Activated T-cell treated with anti-CD3 and anti-CD28 coated beads for 4 hours (primary cell): ENCODE data around the gene CYP46A1.

Experiments
- DNase-seq: peaks from one replicate; pipeline ENCODE4 v3.0.0-alpha.2; 2020

CYP46A1 gene

DNA sequence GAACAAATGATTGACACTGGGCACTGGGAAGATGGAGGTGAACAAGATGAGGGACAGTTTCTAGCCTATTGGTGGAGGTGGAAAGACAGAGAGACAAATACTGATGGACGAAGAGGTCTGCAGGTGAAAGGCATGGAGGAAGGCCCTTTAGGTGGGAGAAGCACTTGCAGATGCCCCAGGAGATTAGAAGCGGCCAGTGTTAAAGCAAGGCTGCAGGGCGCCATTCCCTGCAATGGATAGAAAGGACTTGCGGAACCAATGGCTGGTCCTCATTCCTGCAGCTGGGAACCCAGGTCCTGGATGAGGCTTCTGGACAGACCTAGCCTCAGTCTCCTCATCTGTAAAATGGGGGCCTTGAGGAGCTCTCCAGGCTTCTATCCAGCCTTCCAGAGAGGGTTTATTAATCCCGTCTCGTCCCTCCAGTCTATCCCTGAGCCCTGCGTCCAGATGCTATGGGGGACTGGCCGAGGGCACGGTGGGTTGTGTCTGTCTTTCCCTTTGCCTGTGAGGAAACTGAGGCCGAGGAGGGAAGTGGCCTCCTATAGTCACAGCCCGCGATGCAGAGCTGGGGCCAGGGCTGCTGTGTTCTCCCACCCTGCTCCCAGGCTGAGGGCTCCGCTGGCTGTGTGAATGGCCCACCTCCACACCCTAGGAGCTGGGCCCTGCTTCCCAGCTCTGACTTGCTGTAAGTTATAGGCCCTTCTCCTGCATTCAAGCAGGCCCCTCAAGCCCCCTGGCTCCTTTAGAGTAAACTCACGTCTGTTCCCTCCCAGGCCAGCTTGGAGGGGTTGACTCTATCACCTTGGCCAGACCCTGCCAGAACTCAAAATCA, 33.0 kb downstream of the CYP46A1 start:
- DNase-seq = no peak

DNA sequence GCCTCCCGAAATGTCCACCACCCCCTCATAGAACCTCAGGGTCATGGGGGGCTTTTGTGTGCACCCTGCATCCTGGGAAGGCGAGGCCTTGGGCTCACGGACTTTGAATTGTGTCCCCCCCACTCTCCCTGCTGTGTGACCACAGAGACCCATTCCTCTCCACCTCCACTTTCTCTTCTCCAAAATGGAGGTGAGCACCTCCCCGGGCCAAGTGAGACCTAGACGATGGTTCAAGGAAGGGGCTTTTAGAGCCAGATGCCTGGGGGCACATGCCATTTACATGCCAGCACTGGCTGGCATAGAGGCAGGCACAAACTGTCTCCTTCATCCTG, 33.5 kb downstream of the CYP46A1 start:
- DNase-seq = no peak

DNA sequence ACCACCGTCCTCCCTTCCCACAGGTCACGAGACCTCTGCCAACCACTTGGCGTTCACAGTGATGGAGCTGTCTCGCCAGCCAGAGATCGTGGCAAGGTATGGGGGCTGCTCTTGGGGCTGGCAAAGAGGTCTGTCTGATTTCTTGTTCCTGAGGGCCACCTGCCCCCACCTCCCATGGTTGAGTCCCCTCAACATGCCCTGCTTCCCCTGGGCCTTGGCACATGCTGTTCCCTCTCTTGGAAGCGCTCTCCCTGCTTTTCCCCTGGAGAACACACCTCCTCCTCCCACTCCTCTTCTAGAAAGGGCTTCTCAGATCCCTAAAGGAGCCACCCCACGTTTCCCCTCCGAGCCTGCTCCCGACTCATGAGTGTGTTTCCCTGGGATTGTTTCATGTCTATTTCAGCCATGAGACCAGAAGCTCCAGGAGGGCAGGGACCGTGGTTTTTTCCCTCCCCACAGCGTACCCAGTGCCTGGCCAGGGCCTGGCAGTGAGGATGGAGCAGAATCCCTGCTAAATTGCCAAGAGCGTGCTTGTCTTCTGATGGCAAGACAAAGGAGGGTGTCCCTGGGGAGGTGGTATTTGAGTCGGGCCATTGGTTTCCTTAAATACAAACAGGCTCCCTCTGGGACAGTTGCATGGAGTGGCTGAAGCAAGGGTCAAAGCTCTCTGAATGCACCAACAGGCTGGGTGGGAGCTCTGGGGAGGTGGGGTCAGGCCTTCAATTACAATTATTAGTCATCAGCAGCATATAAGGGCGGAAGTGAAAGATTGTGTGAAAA, 34.1 kb downstream of the CYP46A1 start:
- DNase-seq = no peak

DNA sequence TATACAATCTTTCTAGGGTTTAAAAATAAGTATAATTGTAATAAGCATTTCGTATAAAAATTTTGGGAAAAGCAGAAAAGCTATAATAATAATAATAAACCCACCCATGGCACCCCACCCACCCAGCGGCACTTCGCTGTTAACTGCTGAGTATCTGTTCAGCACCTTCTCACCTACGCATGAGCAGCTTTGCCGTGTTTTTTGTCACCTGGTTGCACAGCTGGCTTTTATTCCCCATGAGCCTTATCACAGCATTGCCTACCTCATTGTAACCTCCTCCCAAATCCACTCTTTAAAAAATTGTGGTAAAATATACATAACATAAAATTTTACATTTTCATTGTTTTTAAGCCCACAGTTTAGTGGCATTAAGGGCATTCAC, 34.7 kb downstream of the CYP46A1 start:
- DNase-seq = no peak

DNA sequence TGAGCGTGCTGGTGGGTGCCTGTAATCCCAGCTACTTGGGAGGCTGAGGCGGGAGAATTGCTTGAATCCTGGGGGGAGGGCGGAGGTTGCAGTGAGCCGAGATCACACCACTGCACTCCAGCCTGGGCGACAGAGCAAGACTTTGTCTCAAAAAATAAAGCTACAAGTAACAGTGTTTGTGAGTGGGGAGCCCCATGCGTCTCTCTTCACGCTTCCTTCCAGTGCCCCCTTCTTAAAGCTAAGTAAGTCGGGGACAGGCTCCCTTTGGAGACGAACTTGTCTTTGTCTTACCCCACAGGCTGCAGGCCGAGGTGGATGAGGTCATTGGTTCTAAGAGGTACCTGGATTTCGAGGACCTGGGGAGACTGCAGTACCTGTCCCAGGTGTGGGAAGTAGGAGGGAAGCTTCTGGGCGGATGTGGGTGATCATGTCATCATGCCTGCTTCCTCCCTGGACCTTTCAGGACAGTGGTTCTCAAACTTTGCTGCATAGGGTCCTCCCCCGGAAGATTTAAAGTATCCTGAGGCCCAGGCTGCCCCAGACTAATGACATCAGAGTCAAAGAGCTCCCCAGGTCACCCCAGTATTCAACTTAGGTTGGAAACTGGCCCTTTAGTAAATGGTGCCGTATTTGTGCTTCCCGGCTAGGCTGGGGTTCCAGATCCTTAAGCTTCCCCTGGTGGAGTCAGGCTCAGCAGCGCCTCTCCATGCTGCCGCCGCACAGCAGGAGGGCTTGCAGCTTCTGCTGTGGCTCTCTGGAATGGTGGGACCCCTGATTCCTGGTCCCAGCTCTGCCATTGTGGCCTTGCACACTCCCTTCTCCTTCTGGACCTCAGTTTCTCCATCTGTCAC, 37.1 kb downstream of the CYP46A1 start:
- no peak for DNase-seq

DNA sequence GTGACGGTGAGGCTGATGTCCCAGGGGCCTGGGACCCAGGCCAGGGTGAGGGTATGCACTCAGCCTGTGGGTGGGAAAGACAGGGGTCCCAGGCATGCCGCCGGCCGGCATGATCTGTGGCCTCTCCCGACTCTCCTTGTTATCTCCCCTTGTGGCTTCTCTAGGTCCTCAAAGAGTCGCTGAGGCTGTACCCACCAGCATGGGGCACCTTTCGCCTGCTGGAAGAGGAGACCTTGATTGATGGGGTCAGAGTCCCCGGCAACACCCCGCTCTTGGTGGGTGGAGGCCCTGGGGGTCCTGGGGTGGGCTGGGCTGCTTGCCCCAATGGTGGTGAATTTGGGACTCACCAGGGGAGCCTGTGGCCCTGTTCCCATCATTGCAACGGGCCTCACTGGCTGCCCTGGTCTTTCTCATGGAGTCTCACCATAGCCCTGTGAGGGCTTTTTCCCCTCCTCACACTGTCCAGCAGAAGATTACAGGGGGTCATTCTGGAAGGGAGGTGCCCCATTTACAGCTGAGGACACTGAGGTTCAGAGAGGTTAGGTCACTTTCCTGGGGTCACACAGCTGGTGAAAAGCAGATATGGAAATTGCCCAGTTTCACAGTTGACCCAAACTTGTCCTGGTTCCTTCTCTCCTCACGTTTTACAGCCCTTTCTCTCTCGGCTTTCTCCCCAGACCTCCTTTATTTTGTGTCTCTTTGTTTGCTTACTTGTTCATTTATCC, 37.9 kb downstream of the CYP46A1 start:
- DNase-seq = no peak

DNA sequence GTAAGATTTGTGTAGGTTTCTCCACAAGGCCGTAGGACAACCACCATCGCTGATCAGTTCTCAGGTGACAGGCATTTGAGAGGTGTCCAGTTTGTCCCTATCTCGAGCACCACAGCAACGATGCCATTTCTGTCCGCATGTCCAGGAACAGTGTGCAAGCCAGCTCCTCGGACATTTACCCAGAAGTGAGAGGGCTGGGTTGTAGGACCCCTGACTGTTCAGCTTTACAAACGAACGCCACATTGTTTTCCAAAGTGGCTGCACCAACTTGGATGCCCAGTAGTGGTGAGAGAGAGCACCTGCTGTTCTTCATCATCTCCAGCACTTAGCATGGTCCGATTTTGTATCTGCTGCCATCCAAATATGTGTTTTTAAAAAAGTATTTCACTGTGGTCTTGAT, 38.6 kb downstream of the CYP46A1 start:
- DNase-seq = no peak

DNA sequence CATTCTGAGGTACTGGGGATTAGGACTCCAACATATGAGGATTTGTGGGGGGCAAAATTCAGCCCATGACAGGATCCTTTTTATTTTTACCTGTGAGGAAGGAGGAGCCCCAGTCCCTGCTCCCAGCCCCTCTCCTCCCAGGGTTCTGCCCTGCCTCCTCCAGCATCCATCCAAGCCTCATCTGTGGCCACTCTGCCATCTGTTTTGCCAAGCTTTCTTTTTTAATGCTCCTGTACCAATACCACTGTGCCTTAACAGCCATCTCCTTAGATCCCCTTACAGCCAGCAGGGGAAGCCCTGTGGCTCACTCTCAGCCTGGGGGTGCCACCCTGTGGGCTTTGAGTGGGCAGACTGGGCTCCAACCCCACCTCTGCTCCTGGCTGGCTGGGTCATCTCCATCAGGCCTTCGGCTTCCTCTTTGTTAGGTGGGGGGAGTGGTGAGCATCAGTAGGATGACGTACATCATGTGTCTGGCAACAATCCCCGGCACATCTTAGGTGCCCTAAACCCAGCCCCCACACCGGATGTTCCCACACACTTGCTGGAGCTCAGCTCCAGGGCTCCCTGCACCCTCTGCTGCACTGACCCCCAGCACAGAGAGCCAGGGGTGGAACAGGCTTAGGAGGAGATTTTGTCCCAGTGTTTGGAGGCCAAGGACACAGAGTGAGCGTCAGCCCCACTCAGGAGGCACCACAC, 40.2 kb downstream of the CYP46A1 start:
- DNase-seq = no peak

DNA sequence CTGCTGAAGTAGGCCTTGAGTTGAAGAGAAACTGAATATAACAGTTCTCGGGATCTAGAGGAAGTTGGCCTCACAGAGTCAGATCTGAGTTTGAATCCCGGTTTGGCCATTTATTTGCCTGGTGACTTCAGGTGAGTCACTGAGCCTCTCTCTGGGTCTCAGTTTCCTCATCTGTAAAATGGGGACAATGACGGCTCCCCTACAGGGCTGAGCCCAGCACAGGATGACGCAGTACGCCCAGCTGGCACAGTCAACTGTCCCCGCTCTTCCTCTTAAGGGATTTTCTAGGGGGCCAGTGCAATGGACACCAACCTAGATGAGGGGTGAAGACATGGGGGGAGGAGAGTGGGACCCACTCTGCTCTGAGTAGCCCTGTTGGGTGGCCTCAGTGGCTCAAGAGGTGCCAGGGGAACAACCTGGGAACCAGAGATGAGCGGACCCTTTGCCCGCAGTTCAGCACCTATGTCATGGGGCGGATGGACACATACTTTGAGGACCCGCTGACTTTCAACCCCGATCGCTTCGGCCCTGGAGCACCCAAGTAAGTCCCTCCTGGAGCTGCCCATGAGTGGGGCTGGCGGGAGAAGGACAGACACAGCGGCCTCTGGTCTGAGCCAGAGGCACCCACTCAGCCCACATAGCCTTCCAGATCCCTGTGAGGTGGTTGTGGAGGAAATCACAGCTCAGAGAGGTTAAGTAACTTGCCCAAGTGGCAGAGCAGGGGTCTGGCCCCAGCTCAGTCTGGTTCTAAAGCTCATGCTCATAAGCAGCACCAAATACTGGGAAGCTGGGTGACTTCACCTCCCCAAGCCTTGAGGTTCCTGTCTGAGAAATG, 41.1 kb downstream of the CYP46A1 start:
- DNase-seq = no peak

DNA sequence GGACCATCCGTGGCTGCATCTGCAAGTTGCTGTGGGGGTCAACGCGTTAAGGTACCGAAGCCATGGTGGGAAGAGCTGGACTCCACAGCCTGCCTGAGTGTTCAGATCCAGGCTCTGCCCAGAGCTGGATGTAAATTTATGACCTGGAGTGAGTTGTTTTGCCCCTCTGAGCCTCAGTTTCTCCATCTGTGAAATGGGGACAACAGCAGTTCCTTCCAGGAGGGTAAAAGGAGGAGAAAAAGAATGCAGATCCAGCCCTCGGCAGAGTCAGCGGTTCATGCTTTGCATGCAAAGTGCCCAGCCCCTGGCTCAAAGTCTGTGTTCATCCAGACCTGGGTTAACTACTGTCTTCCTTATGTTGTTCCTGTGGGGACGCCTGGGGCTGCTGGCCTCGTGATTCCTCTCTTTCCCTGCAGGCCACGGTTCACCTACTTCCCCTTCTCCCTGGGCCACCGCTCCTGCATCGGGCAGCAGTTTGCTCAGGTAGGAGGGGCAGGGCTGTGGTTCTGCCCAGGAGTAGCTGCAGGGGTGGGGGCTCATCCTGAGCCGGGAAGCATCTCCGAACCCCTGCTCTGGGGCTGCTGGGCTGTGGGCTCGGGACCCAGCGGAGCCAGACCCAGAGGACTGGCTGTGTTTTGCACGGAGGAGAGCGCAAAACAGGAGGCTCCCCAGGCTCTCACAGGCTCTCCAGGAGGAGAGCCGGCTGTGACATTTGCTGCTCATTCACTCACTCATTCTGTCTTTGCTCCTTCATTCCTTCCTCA, 41.9 kb downstream of the CYP46A1 start:
- no peak for DNase-seq

DNA sequence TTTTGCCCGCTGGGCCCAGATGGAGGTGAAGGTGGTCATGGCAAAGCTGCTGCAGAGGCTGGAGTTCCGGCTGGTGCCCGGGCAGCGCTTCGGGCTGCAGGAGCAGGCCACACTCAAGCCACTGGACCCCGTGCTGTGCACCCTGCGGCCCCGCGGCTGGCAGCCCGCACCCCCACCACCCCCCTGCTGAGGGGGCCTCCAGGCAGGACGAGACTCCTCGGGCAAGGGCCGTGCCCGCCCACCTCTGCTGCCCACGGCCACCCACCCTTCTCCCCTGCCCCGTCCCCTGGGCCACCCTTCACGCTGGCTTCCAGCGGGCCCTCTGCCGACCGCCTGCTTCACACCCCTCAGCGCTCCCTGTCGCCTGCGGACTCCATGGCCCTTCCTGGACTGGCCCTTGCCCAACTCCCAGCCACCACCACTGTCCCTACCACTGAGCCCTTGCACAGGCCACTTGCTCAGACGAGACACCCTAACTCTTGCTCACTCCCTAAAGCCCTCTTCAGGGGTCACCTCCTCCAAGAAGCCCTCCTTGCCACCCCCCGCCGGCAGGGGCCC, 42.5 kb downstream of the CYP46A1 start:
- DNase-seq = no peak

DNA sequence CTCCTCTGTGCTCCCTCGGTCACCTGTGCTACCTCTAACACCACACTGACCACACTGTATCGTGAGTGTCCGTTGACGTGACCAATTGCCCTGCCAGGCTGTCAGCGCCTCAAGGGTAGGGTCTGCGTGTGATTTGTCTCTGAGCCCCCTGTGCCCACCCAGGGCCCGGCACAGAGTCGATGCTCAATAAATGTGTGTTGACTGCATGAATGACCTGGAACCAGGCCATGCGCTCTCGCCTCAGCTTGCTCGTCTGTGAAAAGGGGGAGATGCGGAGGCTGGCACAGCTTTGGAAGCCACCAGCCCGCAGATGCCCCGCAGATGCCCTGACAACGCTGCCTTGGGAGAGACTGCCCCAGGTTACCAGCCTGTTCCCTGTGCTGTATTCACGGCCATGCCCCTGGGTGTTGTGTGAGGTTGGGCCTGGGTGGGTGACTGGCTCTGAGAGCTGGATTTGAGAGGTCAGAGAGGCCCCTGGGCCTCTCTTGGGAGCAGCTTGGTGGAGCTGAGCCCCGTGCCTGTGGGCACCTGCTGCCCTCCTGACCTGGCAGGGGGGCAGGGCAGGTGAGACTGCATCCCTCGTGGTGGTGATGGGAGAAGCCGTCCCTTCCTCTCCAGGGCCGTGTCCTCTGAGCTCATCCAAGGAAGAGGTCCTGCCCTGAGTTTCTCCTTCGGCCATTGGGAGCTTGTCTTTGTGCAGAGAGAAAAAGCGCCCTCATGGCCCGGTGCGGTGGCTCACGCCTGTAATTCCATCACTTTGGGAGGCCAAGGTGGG, 43.2 kb downstream of the CYP46A1 start:
- DNase-seq = no peak

DNA sequence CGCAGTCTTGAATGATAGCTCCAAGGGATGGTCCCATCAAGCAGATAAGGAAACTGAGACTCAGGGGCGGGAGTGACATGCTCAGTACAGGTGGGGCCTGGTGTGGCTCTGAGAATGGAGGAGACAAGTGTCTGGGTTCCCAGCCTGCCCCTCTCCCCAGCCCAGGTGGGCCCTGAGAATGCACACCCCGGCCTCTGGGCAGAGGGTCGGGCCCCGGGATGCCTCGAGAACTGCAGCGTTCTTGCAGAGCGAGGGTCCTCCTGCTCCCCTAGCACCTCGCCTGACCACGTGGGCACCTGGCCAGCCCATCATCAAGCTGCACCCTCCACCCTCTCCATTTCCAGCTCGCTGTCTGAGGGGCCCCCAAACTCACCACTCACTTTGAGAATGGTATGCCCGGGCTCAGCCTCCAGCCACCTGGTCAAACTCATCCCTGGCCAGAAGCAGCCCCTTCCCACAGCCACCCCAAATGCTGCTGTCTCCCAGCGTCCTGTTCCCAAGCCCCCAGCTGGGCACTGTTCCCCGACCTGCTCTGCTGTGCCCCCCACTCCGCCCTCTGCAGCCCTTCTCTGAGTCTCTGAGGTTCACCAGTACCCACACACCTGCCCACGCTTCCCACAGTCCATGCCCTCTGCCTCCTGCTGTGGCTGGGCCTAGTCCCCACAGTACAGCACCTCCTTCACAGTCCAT, 44.3 kb downstream of the CYP46A1 start:
- DNase-seq = no peak

DNA sequence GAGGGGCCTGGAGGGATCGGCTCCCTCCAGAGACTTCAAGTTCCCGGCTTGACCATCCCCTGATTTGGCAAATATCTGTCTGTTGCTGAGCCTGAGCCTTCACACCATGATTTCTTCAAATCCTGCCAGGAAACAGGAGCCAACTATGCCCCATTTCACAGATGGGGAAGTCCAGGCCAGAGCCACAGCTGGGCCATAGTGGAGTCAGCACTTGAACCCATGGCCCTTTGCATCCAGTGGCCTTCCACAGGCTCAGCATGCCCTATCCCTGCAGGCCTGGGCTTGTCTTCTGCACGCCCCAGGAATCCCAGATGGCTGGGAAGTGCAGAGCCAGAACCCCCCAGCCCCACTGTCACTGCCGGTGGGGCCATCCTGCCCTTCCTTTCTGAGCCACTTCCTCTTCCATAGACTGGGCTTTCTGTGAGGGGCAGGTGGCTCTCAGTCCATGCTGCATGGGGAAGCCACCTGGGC, 44.9 kb downstream of the CYP46A1 start:
- DNase-seq = no peak

DNA sequence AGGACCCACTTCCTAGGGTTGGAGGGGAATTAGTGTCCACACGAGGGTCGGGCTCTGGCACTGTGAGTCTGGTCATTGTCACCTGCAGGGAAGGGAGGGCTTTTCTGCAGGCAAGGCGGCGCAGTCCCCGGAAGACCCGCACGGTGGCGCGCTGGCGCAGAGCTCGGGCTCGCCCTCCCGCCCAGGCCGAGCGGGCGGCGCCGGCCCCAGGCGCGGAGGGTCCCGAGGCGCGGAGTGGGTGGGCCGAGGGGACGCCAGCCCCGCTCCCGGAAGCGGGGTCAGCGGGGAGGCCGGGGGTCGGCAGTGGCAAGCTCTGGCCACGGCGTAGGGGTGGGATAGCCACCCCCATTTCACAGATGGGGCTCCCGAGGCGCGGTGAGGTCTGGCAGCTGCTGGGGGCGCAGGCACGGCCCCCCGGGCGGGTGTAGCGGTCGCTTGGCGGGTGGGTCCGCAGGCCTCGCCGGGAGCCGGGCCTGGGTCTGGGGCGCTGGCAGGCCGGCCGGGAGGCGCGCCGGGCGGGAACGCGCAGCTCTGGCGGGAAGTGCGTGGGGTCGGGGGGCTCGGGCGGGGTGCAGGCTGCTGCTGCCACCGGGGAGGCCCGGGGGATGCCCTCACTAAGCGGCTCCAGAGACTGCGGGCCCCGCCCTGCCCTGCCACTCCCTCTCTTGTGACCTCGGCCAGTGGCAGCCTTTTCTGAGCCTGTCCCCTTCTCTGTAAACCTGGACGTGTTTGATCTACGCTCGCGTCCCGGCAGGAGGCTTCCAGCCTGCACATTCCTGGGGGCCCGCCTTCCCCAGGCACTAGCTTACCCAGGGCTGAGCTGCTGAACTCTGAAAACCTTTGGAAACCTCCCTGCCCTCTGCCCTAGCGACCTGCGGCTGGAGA, 46.1 kb downstream of the CYP46A1 start:
- peak; percentile 47 for DNase-seq

DNA sequence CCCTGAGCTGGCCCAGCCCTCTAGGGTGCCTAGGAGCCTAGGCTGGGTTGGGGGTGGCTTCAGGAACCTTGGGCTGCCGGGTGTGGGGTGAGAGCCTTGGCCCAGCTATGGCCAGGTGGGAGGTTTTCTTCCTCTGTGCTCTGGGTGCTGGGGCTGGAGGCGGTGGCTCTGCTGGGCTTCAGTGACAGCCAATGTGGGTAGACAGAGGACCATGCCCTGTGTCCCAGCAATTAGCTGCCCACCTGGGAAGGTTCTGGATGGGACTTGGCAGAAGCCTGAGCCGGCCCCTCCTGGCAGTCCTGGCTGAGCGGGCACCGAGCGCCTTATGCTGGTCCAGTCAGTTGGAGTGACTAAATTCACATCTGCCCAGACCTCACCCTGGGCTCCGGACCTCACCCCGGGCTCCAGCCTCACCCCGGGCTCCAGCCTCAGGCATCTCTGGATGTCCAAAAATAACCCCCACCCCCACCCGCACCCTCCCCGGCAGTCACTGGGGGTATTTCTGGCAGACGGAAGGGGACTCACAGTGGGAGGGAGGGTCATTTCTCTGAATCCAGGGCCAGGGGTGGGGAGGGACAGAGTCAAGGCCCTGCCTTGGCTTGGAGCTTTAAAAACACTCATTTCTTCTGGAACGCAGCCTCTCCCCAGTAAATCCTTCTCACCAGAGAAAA, 46.9 kb downstream of the CYP46A1 start:
- DNase-seq = no peak
